Measurements from ENCODE around the gene MROH2B.

Gene MROH2B

DNA sequence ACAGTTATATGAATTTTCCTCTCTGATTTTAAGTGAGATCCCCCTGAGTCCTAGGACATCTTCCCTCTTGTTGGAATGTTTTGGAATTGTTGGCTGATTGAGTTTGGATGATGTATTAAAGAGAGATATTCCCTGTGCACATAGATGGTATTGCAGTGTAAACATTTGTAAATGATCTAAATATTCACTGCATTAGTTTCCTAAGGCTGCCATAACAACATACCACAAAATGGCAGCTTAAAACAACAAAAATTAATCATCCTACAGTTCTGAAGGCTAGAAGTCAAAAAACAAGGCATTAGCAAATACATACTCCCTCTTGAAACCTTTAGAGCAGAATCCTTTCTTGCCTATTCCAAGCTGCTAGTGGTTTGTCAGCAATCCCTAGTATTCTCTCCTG is 38.0 kb upstream of the MROH2B start:
- no peak for TF ChIP-seq CTCF (IDR thresholded peaks at IDR 0.05)
- no peaks in the 10 kb centered on the region for H3K9me3 ChIP-seq
- H3K4me1 ChIP-seq (ENCODE audit: control insufficient read depth in 1 of 2, insufficient read depth in 1 of 2, low read depth in 1 of 2, low read length in 1 of 2) = no peaks in the 10 kb centered on the region
- H3K27me3 ChIP-seq = no peaks in the 10 kb centered on the region
- H3K36me3 ChIP-seq = no peaks in the 10 kb centered on the region
- H3K27ac ChIP-seq = no peak overlapping the region
- H3K4me3 ChIP-seq (ENCODE audit: low read depth in 1 of 2, low read length in 1 of 2) = no peak overlapping the region

- Histone ChIP-seq H3K4me3 (ENCODE audit: low read depth in 1 of 2, low read length in 1 of 2) (no peak overlapping the region), H3K36me3 (no peaks in the 10 kb centered on the region), H3K27ac (no peak overlapping the region), H3K4me1 (ENCODE audit: control insufficient read depth in 1 of 2, insufficient read depth in 1 of 2, low read depth in 1 of 2, low read length in 1 of 2) (no peaks in the 10 kb centered on the region), H3K27me3 (no peaks in the 10 kb centered on the region), H3K9me3 (no peaks in the 10 kb centered on the region)
- TF ChIP-seq CTCF (IDR thresholded peaks at IDR 0.05) = no peak
Measured at GRCh38 chr5:41102341-41102740, 31.2 kb upstream of the MROH2B start.

GRCh38 chr5:41097642-41098041 is 26.5 kb upstream of the MROH2B start:
- Histone ChIP-seq H3K4me1 (ENCODE audit: control insufficient read depth in 1 of 2, insufficient read depth in 1 of 2, low read depth in 1 of 2, low read length in 1 of 2) (no peaks in the 10 kb centered on the region), H3K27ac (no peak overlapping the region), H3K27me3 (no peaks in the 10 kb centered on the region), H3K4me3 (ENCODE audit: low read depth in 1 of 2, low read length in 1 of 2) (no peak overlapping the region), H3K9me3 (no peaks in the 10 kb centered on the region), H3K36me3 (no peaks in the 10 kb centered on the region)
- TF ChIP-seq CTCF (IDR thresholded peaks at IDR 0.05) = no peak

GRCh38 chr5:41095324-41096101 is 24.4 kb upstream of the MROH2B start:
- Histone ChIP-seq H3K4me1 (ENCODE audit: control insufficient read depth in 1 of 2, insufficient read depth in 1 of 2, low read depth in 1 of 2, low read length in 1 of 2) (no peaks in the 10 kb centered on the region), H3K9me3 (no peaks in the 10 kb centered on the region), H3K27ac (no peak overlapping the region), H3K4me3 (ENCODE audit: low read depth in 1 of 2, low read length in 1 of 2) (no peak overlapping the region), H3K27me3 (no peaks in the 10 kb centered on the region), H3K36me3 (no peaks in the 10 kb centered on the region)
- no peak for TF ChIP-seq CTCF (IDR thresholded peaks at IDR 0.05)

DNA sequence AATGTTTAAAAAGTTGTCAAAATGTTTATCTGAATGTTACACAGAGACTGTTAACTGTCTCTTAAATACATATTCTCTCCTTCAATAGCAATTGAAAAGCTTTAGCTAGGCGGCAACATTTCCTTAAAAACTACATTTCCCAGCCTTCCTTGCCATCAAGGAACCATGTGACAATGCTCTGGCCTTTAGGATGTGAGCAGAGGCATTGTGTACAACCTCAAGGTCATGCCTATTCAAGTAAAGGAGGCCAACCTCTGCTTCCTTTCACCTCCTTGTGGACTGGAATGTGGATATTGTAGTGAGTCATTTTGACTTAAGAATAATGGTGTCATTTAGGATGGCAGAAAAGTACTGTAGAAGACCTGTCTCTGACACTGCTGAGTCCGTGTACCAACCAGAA is 23.7 kb upstream of the MROH2B start:
- no peaks in the 10 kb centered on the region for H3K27me3 ChIP-seq
- no peak overlapping the region for H3K4me3 ChIP-seq (ENCODE audit: low read depth in 1 of 2, low read length in 1 of 2)
- no peak for TF ChIP-seq CTCF (IDR thresholded peaks at IDR 0.05)
- no peaks in the 10 kb centered on the region for H3K9me3 ChIP-seq
- H3K4me1 ChIP-seq (ENCODE audit: control insufficient read depth in 1 of 2, insufficient read depth in 1 of 2, low read depth in 1 of 2, low read length in 1 of 2) = no peaks in the 10 kb centered on the region
- no peak overlapping the region for H3K27ac ChIP-seq
- no peaks in the 10 kb centered on the region for H3K36me3 ChIP-seq
